Measurements from ENCODE around the gene DTYMK.

GRCh38 chr2:241730671-241731293 lies 44.2 kb upstream of the DTYMK start:
- TF ChIP-seq POLR2A (IDR thresholded peaks at IDR 0.05; ENCODE audit: low read length) (no peak), GATA1 (IDR thresholded peaks at IDR 0.05; ENCODE audit: low read depth, low read length) (no peak)
